ENCODE data around the gene GOLGA2. TPM values are rescaled to one million over a fixed set of nuclear protein-coding genes. Genes with fewer than 3 reads are reported as not detected.

The GOLGA2 gene
- total RNA-seq, 2 donors from 2014 or later = 83.6 to 104 TPM

GRCh38 chr9:128206484-128206883 is 69.3 kb downstream of the GOLGA2 start:
- no peak for ATAC-seq
- intact Hi-C loops (cut with DNase I, micrococcal nuclease) = no loop called here
- no peak for DNase-seq

Small RNA genes within 50 kb of the gene (microRNA-seq; reads per million reads assigned to microRNA genes)
- 521 to 1,049 reads per million in 2 donors for gene MIR199B
- 1.6 to 4.1 reads per million in 2 donors for gene MIR3154

Other genes starting within 250 kb of the GOLGA2 start
- gene NAIF1, start 208.7 kb downstream of the GOLGA2 start, total RNA-seq = 10 to 100 TPM in 1 of 2 donors, 1 to 10 TPM in 1; 10.0 to 10.5 TPM
- gene SLC25A25, start 207.8 kb downstream of the GOLGA2 start, total RNA-seq = 10 to 100 TPM; 20.5 to 26.2 TPM
- 100 to 1,000 TPM in 1 of 2 donors, 10 to 100 TPM in 1; 84.2 to 113 TPM for gene PTGES2, start 148.3 kb downstream of the GOLGA2 start, total RNA-seq
- 100 to 1,000 TPM in 1 of 2 donors, 10 to 100 TPM in 1; 12.3 to 358 TPM for gene LCN2, start 126.6 kb downstream of the GOLGA2 start, total RNA-seq
- gene BBLN, start 115.7 kb downstream of the GOLGA2 start, total RNA-seq = 10 to 100 TPM; 35.6 to 50.5 TPM
- 100 to 1,000 TPM in 1 of 2 donors, 10 to 100 TPM in 1; 88.9 to 103 TPM for gene CIZ1, start 84.4 kb downstream of the GOLGA2 start, total RNA-seq
- gene DNM1, start 72.6 kb downstream of the GOLGA2 start, total RNA-seq = 1 to 10 TPM; 3.8 to 7.8 TPM
- 10 to 100 TPM; 11.0 to 13.2 TPM for gene SWI5, start 269 bp upstream of the GOLGA2 start, total RNA-seq
- 10 to 100 TPM; 22.5 to 28.7 TPM for gene TRUB2, start 46.4 kb upstream of the GOLGA2 start, total RNA-seq
- gene COQ4, start 46.8 kb upstream of the GOLGA2 start, total RNA-seq = 10 to 100 TPM; 51.1 to 64.4 TPM
- gene SLC27A4, start 64.5 kb upstream of the GOLGA2 start, total RNA-seq = 10 to 100 TPM; 46.0 to 58.2 TPM
- 10 to 100 TPM; 50.9 to 69.3 TPM for gene URM1, start 95.4 kb upstream of the GOLGA2 start, total RNA-seq
- gene CERCAM, start 144.8 kb upstream of the GOLGA2 start, total RNA-seq = 1 to 10 TPM; 2.9 to 9.2 TPM
- gene ODF2, start 180.0 kb upstream of the GOLGA2 start, total RNA-seq = 10 to 100 TPM; 13.8 to 16.5 TPM
- 10 to 100 TPM; 26.6 to 34.5 TPM for gene GLE1, start 228.7 kb upstream of the GOLGA2 start, total RNA-seq

All from left colon (tissue), 2 donors.